HG03460 (cell line): Measurements from ENCODE around the gene ABHD16A.

Experiments
- ATAC-seq: cut with Tn5 transposase; IDR thresholded peaks from one replicate; pipeline ENCODE4 v1.9.1; 2021; ENCODE audit not compliant: unreplicated experiment

The ABHD16A gene

GRCh38 chr6:31663126-31663960, 39.8 kb downstream of the ABHD16A start:
- no peak for ATAC-seq

- no peak for ATAC-seq
Observed at GRCh38 chr6:31662124-31662723, 40.9 kb downstream of the ABHD16A start.

GRCh38 chr6:31661262-31662123, 41.6 kb downstream of the ABHD16A start:
- no peak for ATAC-seq

GRCh38 chr6:31660381-31661261, 42.5 kb downstream of the ABHD16A start, which contains the start of gene C6orf47:
Gene C6orf47 (minus strand): TSS chr6:31660778. CDS start chr6:31659947, 831 bp downstream.
- peak; percentile 36 for ATAC-seq

DNA sequence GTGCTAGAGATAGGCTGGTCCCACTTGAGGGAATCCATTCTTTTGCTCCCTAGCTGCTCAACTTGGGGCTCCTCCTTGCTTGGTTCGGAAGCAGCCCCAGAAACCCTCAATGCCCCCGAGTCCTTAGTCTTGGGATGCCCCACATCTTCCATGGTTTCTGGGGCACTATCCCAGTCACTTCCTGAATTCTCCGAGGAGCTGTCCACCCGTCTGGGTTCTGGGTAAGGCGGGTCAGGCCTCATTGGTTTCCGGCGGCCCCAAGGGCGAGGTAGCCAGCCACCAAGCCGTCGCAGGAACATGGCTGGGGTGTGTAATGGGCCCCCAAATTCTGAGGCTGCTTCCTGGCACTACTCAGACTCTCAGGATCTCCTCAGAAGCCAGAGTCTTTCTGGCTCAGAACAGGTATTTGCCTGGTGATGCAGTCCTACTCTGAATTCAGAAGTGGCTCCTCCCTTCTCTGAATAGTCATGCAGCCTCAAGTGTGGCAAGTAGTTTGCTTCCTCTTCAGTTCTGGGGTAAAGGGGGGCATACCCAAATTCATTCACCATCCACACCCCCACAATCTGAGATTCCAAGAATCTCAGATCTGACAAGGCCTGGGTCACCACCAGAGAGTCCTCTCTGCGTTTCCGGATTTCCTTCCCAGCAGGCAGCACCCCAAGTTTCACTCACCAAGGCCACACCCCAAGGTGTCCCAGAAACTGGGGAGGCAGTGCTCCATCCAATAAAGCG, 43.3 kb downstream of the ABHD16A start:
- no peak for ATAC-seq

DNA sequence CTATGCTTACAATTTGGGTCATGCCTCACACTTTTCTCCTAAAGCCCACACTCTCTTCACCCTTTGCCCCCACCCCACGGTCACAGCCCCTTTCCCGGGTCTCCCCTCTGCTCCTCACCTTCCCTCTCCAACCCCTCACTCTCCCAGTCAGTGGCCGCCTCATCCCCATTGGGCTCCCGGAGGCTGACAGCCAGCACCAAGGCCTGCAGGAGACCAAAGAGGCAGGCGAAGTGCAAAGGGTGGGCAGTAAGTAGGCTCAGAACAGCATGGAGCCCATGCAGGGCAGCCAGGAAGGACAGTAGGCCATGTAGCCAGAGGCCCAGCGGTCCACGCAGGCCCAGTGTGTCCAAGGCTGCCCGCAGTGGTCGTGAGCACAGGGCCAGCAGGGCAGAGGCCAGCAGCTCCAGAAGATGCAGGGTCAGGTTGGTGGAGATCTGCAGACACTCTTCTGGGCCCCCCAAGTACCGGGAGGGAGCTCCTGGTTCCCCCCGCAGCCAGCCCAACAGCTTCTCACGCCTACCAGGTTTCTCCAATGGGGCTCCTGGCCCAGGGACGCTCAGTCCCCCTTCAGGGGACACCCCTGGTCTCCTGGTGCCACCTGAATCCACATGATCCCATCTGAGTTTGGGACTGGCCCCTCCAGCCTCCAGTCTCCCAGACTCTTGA, 44.0 kb downstream of the ABHD16A start:
- no peak for ATAC-seq

GRCh38 chr6:31658158-31658688, 44.9 kb downstream of the ABHD16A start:
- ATAC-seq, result no peak

GRCh38 chr6:31657406-31658157, 45.5 kb downstream of the ABHD16A start:
- no peak for ATAC-seq

DNA sequence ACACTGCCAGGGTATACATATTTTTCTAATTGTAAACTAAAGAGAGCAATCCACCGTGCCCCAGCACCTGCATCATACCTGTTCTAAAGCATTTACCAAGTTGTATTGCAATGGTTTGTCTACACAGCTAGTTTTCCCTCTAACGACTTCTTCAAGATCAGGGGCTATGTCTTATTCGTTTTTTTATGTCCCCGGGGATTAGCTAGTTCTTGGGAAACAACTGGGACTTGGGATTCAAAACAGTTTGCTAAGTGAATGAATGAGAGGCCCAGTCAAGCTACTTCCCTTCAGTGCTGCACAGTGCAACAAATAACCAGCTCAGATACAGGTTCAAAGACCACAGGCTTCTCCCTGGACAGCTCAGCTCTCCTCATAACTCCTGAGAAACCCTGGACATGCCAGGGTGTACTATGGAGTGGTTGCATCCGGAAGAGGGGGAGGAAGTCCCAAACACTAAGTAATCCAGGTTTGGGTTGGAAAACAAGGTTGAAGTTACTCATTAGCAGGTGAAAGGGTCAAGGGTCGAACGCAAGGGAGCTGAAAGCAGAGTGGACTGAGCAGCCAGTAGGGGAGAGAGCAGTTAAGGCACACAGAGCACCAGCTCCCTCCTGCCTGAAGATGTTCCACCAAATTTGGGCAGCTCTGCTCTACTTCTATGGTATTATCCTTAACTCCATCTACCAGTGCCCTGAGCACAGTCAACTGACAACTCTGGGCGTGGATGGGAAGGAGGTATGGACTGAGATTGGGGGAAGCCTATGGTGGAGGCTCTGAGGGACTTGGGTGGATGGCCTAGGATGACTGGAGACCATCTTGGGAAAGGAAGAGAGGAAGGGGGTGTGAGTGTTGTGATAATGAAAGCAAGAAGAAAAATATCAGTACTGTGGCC, 47.5 kb downstream of the ABHD16A start, which contains the start of gene APOM:
Gene APOM (plus strand): TSS at position 546 of the 889 bp plus-strand sequence. CDS start 73 bp downstream, at position 619.
- no peak for ATAC-seq

- no peak for ATAC-seq
Observed at GRCh38 chr6:31654574-31655348, 48.4 kb downstream of the ABHD16A start.

GRCh38 chr6:31652925-31653724, 50.0 kb downstream of the ABHD16A start:
- ATAC-seq, result peak; percentile 58

DNA sequence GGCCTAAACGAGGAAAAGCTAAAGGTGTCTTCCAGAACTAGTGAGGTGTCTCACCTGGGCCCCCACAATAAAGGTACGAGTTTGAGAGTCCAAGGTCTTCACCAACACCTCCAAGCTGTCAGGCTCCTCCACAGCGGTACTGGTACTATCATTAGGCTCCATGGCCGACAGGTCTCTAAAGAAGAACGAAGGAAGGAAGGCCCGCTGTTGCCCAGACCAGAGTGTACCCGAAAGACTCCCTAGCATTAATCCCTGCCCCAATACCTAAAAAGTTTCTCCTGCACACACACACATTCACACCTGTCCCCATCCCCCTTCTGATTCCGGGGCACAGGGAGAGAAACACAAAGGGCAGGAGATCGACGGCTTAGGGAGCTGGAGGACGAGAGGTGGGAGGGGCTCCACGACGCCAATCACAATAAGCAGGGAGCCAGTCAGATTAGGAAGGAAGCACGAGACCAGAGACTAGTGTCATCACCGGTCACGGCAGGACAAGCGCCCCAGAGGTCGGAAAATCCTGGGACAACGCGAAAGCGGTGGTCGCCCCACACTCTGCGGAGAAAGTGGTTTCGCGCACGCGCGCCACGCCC, 51.4 kb downstream of the ABHD16A start:
- ATAC-seq, result peak; percentile 29

DNA sequence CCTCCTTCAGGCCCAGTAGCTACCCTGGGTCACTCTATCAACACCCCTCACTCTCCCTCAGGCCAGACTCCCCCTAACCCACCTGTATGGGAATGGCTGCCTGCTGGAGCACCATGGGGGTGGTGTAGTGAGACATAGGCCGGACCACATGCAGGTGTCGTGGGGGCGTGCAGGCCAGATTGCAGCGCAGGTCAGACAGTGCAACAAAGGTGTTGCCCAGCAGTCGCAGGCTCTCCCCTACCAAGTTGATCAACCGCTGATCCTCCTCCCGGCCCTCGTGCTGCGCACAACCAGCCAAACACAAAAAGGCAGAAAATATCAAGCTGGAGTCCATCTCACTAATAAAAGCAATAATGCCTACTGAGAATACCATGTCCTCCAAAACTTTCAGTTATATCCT, 57.8 kb downstream of the ABHD16A start:
- no peak for ATAC-seq

GRCh38 chr6:31643818-31644454, 59.2 kb downstream of the ABHD16A start:
- ATAC-seq, result no peak
